Neutrophil (primary cell): ENCODE measurements around the gene RAB40C.

Experiments
- H3K27ac ChIP-seq: fragments of 200-600 bp; sonication (generic); 2 replicates; pipeline ENCODE4 v1.5.1; 2016; ENCODE audit warnings: mild to moderate bottlenecking, moderate library complexity
- H3K27me3 ChIP-seq: fragments of 200-600 bp; sonication (generic); 2 replicates; pipeline ENCODE4 v1.6.0; 2016; ENCODE audit warnings: mild to moderate bottlenecking
- H3K36me3 ChIP-seq: fragments of 200-600 bp; sonication (generic); 2 replicates; pipeline ENCODE4 v1.5.1; 2017
- H3K4me1 ChIP-seq, 2 experiments: fragments of 200-600 bp in 1 of 2; sonication (generic) in 1 of 2; 1 replicate in 1 of 2; 2 replicates in 1 of 2; pipeline versions ENCODE4 v1.5.1 to v1.6.1; 2013 to 2016; ENCODE audit warnings: low read depth in 1 of 2, low read length in 1 of 2, mild to moderate bottlenecking in 1 of 2, moderate library complexity in 1 of 2; ENCODE audit not compliant: control insufficient read depth in 1 of 2, insufficient read depth in 1 of 2
- H3K4me3 ChIP-seq, 2 experiments: fragments of 200-600 bp in 1 of 2; sonication (generic) in 1 of 2; 1 replicate in 1 of 2; 2 replicates in 1 of 2; pipeline ENCODE4 v1.5.1; 2013 to 2016; ENCODE audit warnings: low read depth in 1 of 2, low read length in 1 of 2, mild to moderate bottlenecking in 1 of 2, moderate library complexity in 1 of 2
- H3K9me3 ChIP-seq: fragments of 200-600 bp; sonication (generic); 2 replicates; pipeline ENCODE4 v1.5.1; 2016
- TF ChIP-seq, protein P1 (sequence below): fragments of 200-600 bp; sonication (generic); IDR thresholded peaks from 2 replicates; pipeline ENCODE4 v1.5.1; 2016; ENCODE audit warnings: antibody characterized with exemption

The RAB40C gene

GRCh38 chr16:672851-673250, 83.0 kb downstream of the RAB40C start:
- Histone ChIP-seq H3K27ac (no peak overlapping the region), H3K4me3 (no peak overlapping the region)

GRCh38 chr16:673399-673991, 83.6 kb downstream of the RAB40C start:
- no peak overlapping the region for H3K27ac ChIP-seq
- H3K9me3 ChIP-seq: no peaks in the 10 kb centered on the region
- H3K4me1 ChIP-seq: peaks cover 19 to 39% of the 10 kb centered on the region in 2 experiments
- H3K27me3 ChIP-seq: peaks cover 44% of the 10 kb centered on the region
- H3K4me3 ChIP-seq: no peak overlapping the region
- H3K36me3 ChIP-seq: peaks cover 56% of the 10 kb centered on the region
- TF ChIP-seq, protein P1, sequence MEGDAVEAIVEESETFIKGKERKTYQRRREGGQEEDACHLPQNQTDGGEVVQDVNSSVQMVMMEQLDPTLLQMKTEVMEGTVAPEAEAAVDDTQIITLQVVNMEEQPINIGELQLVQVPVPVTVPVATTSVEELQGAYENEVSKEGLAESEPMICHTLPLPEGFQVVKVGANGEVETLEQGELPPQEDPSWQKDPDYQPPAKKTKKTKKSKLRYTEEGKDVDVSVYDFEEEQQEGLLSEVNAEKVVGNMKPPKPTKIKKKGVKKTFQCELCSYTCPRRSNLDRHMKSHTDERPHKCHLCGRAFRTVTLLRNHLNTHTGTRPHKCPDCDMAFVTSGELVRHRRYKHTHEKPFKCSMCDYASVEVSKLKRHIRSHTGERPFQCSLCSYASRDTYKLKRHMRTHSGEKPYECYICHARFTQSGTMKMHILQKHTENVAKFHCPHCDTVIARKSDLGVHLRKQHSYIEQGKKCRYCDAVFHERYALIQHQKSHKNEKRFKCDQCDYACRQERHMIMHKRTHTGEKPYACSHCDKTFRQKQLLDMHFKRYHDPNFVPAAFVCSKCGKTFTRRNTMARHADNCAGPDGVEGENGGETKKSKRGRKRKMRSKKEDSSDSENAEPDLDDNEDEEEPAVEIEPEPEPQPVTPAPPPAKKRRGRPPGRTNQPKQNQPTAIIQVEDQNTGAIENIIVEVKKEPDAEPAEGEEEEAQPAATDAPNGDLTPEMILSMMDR: no peak

More at GRCh38 chr16:672851-673250, 83.0 kb downstream of the RAB40C start:
- Histone ChIP-seq H3K36me3 (peaks cover 56% of the 10 kb centered on the region), H3K4me1 (peaks cover 23 to 45% of the 10 kb centered on the region in 2 experiments), H3K27me3 (peaks cover 39% of the 10 kb centered on the region), H3K9me3 (no peaks in the 10 kb centered on the region)
- TF ChIP-seq, protein P1: no peak

- Histone ChIP-seq H3K4me1 (peaks cover 11 to 35% of the 10 kb centered on the region in 2 experiments), H3K27me3 (peaks cover 44% of the 10 kb centered on the region), H3K27ac (no peak overlapping the region), H3K36me3 (peaks cover 54% of the 10 kb centered on the region), H3K4me3 (no peak overlapping the region), H3K9me3 (no peaks in the 10 kb centered on the region)
- TF ChIP-seq, protein P1: no peak
These were observed 84.5 kb downstream of the RAB40C start for GRCh38 chr16:674214-674881.

DNA sequence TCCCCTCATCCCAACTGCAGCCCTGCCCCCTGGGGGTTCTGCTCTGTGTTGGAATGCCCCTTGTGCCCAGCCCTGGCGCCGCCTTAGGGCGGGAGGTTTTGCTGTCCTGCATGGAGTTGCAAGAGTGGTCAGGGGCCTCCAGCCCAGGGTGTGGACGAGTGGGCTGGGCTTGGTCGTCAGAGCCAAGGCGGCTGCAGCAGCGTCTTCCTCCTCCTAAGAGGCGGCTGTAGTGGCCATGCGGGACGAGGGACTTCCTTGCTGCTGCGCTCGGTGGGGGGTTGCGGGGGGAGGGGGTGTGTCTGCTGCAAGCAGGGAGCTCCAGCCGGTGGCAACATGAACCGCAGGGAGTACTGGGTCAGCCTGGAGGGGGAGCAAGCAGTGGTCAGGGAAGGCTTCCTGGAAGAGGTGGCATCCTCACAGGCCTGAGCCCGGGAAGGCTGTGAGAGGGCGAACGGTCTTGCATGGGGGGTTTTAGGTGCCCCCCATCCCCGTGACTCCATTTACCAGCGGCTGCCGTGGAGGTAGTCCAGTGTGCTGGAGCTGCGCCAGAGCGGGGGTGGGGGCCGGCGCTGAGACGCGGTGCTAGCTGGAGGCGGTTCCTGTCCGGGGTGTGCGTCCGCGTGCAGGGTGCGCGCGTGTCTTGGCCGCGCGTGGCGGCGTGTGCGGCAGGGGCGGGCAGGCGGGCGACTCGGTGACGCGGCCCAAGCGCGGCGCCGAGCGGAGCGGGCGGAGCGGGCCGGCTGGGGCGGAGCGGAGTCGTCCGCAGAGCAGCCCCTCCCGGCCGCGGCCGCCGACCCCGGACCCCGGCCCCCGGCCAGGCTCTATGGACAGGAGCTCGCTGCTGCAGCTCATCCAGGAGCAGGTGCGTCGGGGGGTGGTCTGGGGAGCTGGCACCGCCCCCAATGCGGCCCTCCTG, 85.4 kb downstream of the RAB40C start, which contains the start of gene RHBDL1:
Gene RHBDL1 (plus strand): TSS at position 704 of the 916 bp plus-strand sequence. CDS start 120 bp downstream, at position 824.
- H3K27ac ChIP-seq: no peak within 1 kb of the TSS
- H3K4me1 ChIP-seq: peaks cover 11 to 41% of the 10 kb centered on the region in 2 experiments
- H3K9me3 ChIP-seq: no peaks in the 10 kb centered on the region
- peaks cover 44% of the 10 kb centered on the region for H3K27me3 ChIP-seq
- TF ChIP-seq, protein P1: no peak
- peaks cover 45% of the 10 kb centered on the region for H3K36me3 ChIP-seq
- no peak within 1 kb of the TSS for H3K4me3 ChIP-seq

GRCh38 chr16:675884-676564, 86.2 kb downstream of the RAB40C start:
- Histone ChIP-seq H3K4me3 (no peak overlapping the region), H3K9me3 (no peaks in the 10 kb centered on the region), H3K27me3 (peaks cover 44% of the 10 kb centered on the region), H3K4me1 (peaks cover 17 to 46% of the 10 kb centered on the region in 2 experiments), H3K36me3 (peaks cover 37% of the 10 kb centered on the region), H3K27ac (no peak overlapping the region)
- TF ChIP-seq, protein P1: no peak
